ENCODE measurements around the gene FBXL13.

Gene FBXL13

GRCh38 chr7:102890971-102891692, 183.5 kb downstream of the FBXL13 start:
- Histone ChIP-seq H3K36me3 (ENCODE audit: control insufficient read depth, insufficient read depth, low read length) (no peaks in the 10 kb centered on the region), H3K56ac (ENCODE audit: low read length) (no peak overlapping the region), H3K27me3 (ENCODE audit: insufficient read depth, low read length, poor library complexity) (no peaks in the 10 kb centered on the region), H4K5ac (ENCODE audit: low read length) (no peak overlapping the region), H3K4me2 (ENCODE audit: low read length) (no peak overlapping the region), H3K79me2 (ENCODE audit: control insufficient read depth, insufficient read depth, low read length) (no peaks in the 10 kb centered on the region), H3K18ac (ENCODE audit: low read length) (no peak overlapping the region), H2BK120ac (ENCODE audit: low read depth, low read length) (no peak overlapping the region), H2AK5ac (ENCODE audit: low read length) (no peak overlapping the region), H3K27ac (ENCODE audit: low read depth, low read length) (no peak overlapping the region), H3K9ac (ENCODE audit: low read length) (no peak overlapping the region), H2BK5ac (ENCODE audit: low read length) (no peak overlapping the region), H3K4me3 (ENCODE audit: low read length) (no peak overlapping the region), H3K4me1 (ENCODE audit: control insufficient read depth, low read depth, low read length) (no peaks in the 10 kb centered on the region), H3K4ac (ENCODE audit: low read depth, low read length) (no peak overlapping the region), H4K8ac (ENCODE audit: low read depth, low read length) (no peak overlapping the region), H3K79me1 (ENCODE audit: low read length) (no peaks in the 10 kb centered on the region), H3K23ac (ENCODE audit: low read length) (no peak overlapping the region), H2BK15ac (replicated peaks; ENCODE audit: low read depth) (no peak overlapping the region)
- WGBS (ENCODE audit: extremely low coverage, insufficient coverage, low lambda C conversion rate) = 100% methylated on average over 1 of the region's 5 CpGs
- no peak for DNase-seq

- no peaks in the 10 kb centered on the region for H3K27me3 ChIP-seq (ENCODE audit: insufficient read depth, low read length, poor library complexity)
- no peak overlapping the region for H2BK15ac ChIP-seq (replicated peaks; ENCODE audit: low read depth)
- H3K9ac ChIP-seq (ENCODE audit: low read length) = no peak overlapping the region
- no peak overlapping the region for H3K4me2 ChIP-seq (ENCODE audit: low read length)
- no peaks in the 10 kb centered on the region for H3K36me3 ChIP-seq (ENCODE audit: control insufficient read depth, insufficient read depth, low read length)
- H3K79me1 ChIP-seq (ENCODE audit: low read length) = no peaks in the 10 kb centered on the region
- DNase-seq = no peak
- no peak overlapping the region for H3K4me3 ChIP-seq (ENCODE audit: low read length)
- H2AK5ac ChIP-seq (ENCODE audit: low read length) = no peak overlapping the region
- H4K5ac ChIP-seq (ENCODE audit: low read length) = no peak overlapping the region
- no peaks in the 10 kb centered on the region for H3K79me2 ChIP-seq (ENCODE audit: control insufficient read depth, insufficient read depth, low read length)
- H3K27ac ChIP-seq (ENCODE audit: low read depth, low read length) = no peak overlapping the region
- H2BK5ac ChIP-seq (ENCODE audit: low read length) = no peak overlapping the region
- no peak overlapping the region for H3K18ac ChIP-seq (ENCODE audit: low read length)
- no peak overlapping the region for H3K4ac ChIP-seq (ENCODE audit: low read depth, low read length)
- H4K8ac ChIP-seq (ENCODE audit: low read depth, low read length) = no peak overlapping the region
- H3K56ac ChIP-seq (ENCODE audit: low read length) = no peak overlapping the region
- no peak overlapping the region for H2BK120ac ChIP-seq (ENCODE audit: low read depth, low read length)
- no peaks in the 10 kb centered on the region for H3K4me1 ChIP-seq (ENCODE audit: control insufficient read depth, low read depth, low read length)
- H3K23ac ChIP-seq (ENCODE audit: low read length) = no peak overlapping the region
- no CpG with 5 or more reads among the region's 2 CpGs for WGBS (ENCODE audit: extremely low coverage, insufficient coverage, low lambda C conversion rate)
These were observed 184.2 kb downstream of the FBXL13 start for GRCh38 chr7:102890292-102890970.

- H3K9ac ChIP-seq (ENCODE audit: low read length) = no peak overlapping the region
- H2BK120ac ChIP-seq (ENCODE audit: low read depth, low read length) = no peak overlapping the region
These were observed 184.7 kb downstream of the FBXL13 start for GRCh38 chr7:102889851-102890250.

GRCh38 chr7:102888561-102889233, 185.9 kb downstream of the FBXL13 start:
- WGBS (ENCODE audit: extremely low coverage, insufficient coverage, low lambda C conversion rate) = no CpG with 5 or more reads among the region's 3 CpGs
- Histone ChIP-seq H2BK5ac (ENCODE audit: low read length) (no peak overlapping the region), H3K36me3 (ENCODE audit: control insufficient read depth, insufficient read depth, low read length) (no peaks in the 10 kb centered on the region)

More at GRCh38 chr7:102889851-102890250, 184.7 kb downstream of the FBXL13 start:
- H3K79me2 ChIP-seq (ENCODE audit: control insufficient read depth, insufficient read depth, low read length) = no peaks in the 10 kb centered on the region
- no peak overlapping the region for H4K5ac ChIP-seq (ENCODE audit: low read length)
- DNase-seq = no peak
- no peaks in the 10 kb centered on the region for H3K36me3 ChIP-seq (ENCODE audit: control insufficient read depth, insufficient read depth, low read length)
- H3K27ac ChIP-seq (ENCODE audit: low read depth, low read length) = no peak overlapping the region
- no peaks in the 10 kb centered on the region for H3K79me1 ChIP-seq (ENCODE audit: low read length)
- no peak overlapping the region for H3K4me3 ChIP-seq (ENCODE audit: low read length)
- no CpG with 5 or more reads among the region's 2 CpGs for WGBS (ENCODE audit: extremely low coverage, insufficient coverage, low lambda C conversion rate)
- no peak overlapping the region for H4K8ac ChIP-seq (ENCODE audit: low read depth, low read length)
- H3K56ac ChIP-seq (ENCODE audit: low read length) = no peak overlapping the region
- H2BK5ac ChIP-seq (ENCODE audit: low read length) = no peak overlapping the region
- no peak overlapping the region for H2BK15ac ChIP-seq (replicated peaks; ENCODE audit: low read depth)
- H3K4me1 ChIP-seq (ENCODE audit: control insufficient read depth, low read depth, low read length) = no peaks in the 10 kb centered on the region
- no peaks in the 10 kb centered on the region for H3K27me3 ChIP-seq (ENCODE audit: insufficient read depth, low read length, poor library complexity)
- no peak overlapping the region for H3K18ac ChIP-seq (ENCODE audit: low read length)
- H3K23ac ChIP-seq (ENCODE audit: low read length) = no peak overlapping the region
- H2AK5ac ChIP-seq (ENCODE audit: low read length) = no peak overlapping the region
- no peak overlapping the region for H3K4me2 ChIP-seq (ENCODE audit: low read length)
- H3K4ac ChIP-seq (ENCODE audit: low read depth, low read length) = no peak overlapping the region

GRCh38 chr7:102883098-102883860, 191.3 kb downstream of the FBXL13 start:
- H3K27ac ChIP-seq (ENCODE audit: low read depth, low read length) = no peak overlapping the region
- no peaks in the 10 kb centered on the region for H3K36me3 ChIP-seq (ENCODE audit: control insufficient read depth, insufficient read depth, low read length)
- no peak overlapping the region for H3K56ac ChIP-seq (ENCODE audit: low read length)
- no peaks in the 10 kb centered on the region for H3K79me1 ChIP-seq (ENCODE audit: low read length)
- WGBS (ENCODE audit: extremely low coverage, insufficient coverage, low lambda C conversion rate) = no CpG with 5 or more reads among the region's 6 CpGs
- no peak overlapping the region for H3K4ac ChIP-seq (ENCODE audit: low read depth, low read length)
- H3K4me1 ChIP-seq (ENCODE audit: control insufficient read depth, low read depth, low read length) = no peaks in the 10 kb centered on the region
- H3K4me3 ChIP-seq (ENCODE audit: low read length) = no peak overlapping the region
- H3K18ac ChIP-seq (ENCODE audit: low read length) = no peak overlapping the region
- H3K27me3 ChIP-seq (ENCODE audit: insufficient read depth, low read length, poor library complexity) = no peaks in the 10 kb centered on the region
- H3K79me2 ChIP-seq (ENCODE audit: control insufficient read depth, insufficient read depth, low read length) = no peaks in the 10 kb centered on the region
- H2BK120ac ChIP-seq (ENCODE audit: low read depth, low read length) = no peak overlapping the region
- no peak for DNase-seq
- H2AK5ac ChIP-seq (ENCODE audit: low read length) = no peak overlapping the region
- H2BK5ac ChIP-seq (ENCODE audit: low read length) = no peak overlapping the region
- H3K9ac ChIP-seq (ENCODE audit: low read length) = no peak overlapping the region
- no peak overlapping the region for H4K8ac ChIP-seq (ENCODE audit: low read depth, low read length)
- no peak overlapping the region for H4K5ac ChIP-seq (ENCODE audit: low read length)
- no peak overlapping the region for H2BK15ac ChIP-seq (replicated peaks; ENCODE audit: low read depth)
- H3K4me2 ChIP-seq (ENCODE audit: low read length) = no peak overlapping the region
- H3K23ac ChIP-seq (ENCODE audit: low read length) = no peak overlapping the region

More at GRCh38 chr7:102888561-102889233, 185.9 kb downstream of the FBXL13 start:
- Histone ChIP-seq H3K23ac (ENCODE audit: low read length) (no peak overlapping the region), H3K4ac (ENCODE audit: low read depth, low read length) (no peak overlapping the region), H4K8ac (ENCODE audit: low read depth, low read length) (no peak overlapping the region), H3K79me2 (ENCODE audit: control insufficient read depth, insufficient read depth, low read length) (no peaks in the 10 kb centered on the region), H3K18ac (ENCODE audit: low read length) (no peak overlapping the region), H2BK15ac (replicated peaks; ENCODE audit: low read depth) (no peak overlapping the region), H3K9ac (ENCODE audit: low read length) (no peak overlapping the region), H3K79me1 (ENCODE audit: low read length) (no peaks in the 10 kb centered on the region), H3K27ac (ENCODE audit: low read depth, low read length) (no peak overlapping the region), H3K27me3 (ENCODE audit: insufficient read depth, low read length, poor library complexity) (no peaks in the 10 kb centered on the region), H3K4me2 (ENCODE audit: low read length) (no peak overlapping the region), H3K4me1 (ENCODE audit: control insufficient read depth, low read depth, low read length) (no peaks in the 10 kb centered on the region), H3K56ac (ENCODE audit: low read length) (no peak overlapping the region), H2BK120ac (ENCODE audit: low read depth, low read length) (no peak overlapping the region), H4K5ac (ENCODE audit: low read length) (no peak overlapping the region), H3K4me3 (ENCODE audit: low read length) (no peak overlapping the region), H2AK5ac (ENCODE audit: low read length) (no peak overlapping the region)
- DNase-seq = no peak

All from mesendoderm (in vitro differentiated cells).